OCI-LY3 (cell line): ENCODE data around the gene SHMT2.

Source experiments
- CTCF ChIP-seq: fragments of 200-600, 300-600 bp; sonication (generic); IDR thresholded peaks from 2 replicates; pipeline ENCODE4 v1.5.1; 2014; ENCODE audit warnings: antibody characterized with exemption, low read length, low read depth
- EZH2phosphoT487 ChIP-seq: fragments of 200-600 bp; shearing (Covaris generic); IDR thresholded peaks from 2 replicates; pipeline ENCODE4 v1.6.1; 2018; ENCODE audit warnings: antibody characterized with exemption, mixed run types, low read depth

- TF ChIP-seq CTCF = no peak
- TF ChIP-seq EZH2phosphoT487 = no peak
Observed at GRCh38 chr12:57278465-57279381, 49.2 kb downstream of the SHMT2 start.
